Endothelial cell of umbilical vein (primary cell): Measurements from ENCODE around the gene PRMT9. TPM values are rescaled to one million over a fixed set of nuclear protein-coding genes. Genes with fewer than 3 reads are reported as not detected.

ENCODE experiments used
- BruUV-seq: library from RNA; stranded (reverse); fragments of 400-500 nt; replicated peaks from 2 replicates; lab custom pipeline; 2021; lab: Mats Ljungman, UMichigan
- CTCF ChIA-PET: fragments of 300-600, 350-600 bp; sonication (Branson Sonifier 250); formaldehyde crosslinking; loops from one replicate; lab custom pipeline; 2021; ENCODE audit warnings: antibody characterized with exemption, inconsistent platforms; lab: Charles Lee
- POLR2A ChIA-PET: fragments of 300-600, 350-600 bp; sonication (Branson Sonifier 250); formaldehyde crosslinking; loops from one replicate; lab custom pipeline; 2021; ENCODE audit warnings: antibody characterized with exemption, inconsistent platforms; lab: Charles Lee
- DNase-seq: peaks from one replicate; pipeline ENCODE4 v3.0.0-alpha.2; 2011; ENCODE audit warnings: low read depth, low spot score
- FAIRE-seq: peaks from 2 replicates; lab custom pipeline; 2011; peaks lifted over from hg19 to GRCh38; lab: Jason Lieb, UNC
- H2AFZ ChIP-seq: 2 replicates; pipeline ENCODE4 v1.6.0; 2012; ENCODE audit warnings: low read depth, low read length, control low read depth, inconsistent platforms
- H3K27ac ChIP-seq: 2 replicates; pipeline ENCODE4 v1.5.1; 2011; ENCODE audit warnings: low read depth, mild to moderate bottlenecking, control low read depth, low read length, moderate library complexity; ENCODE audit not compliant: insufficient read depth
- H3K27me3 ChIP-seq, 2 experiments: 2 replicates each; pipeline versions ENCODE4 v1.6.0 to v1.6.1; 2011; ENCODE audit warnings: low read length in 2 of 2, mixed read lengths in 1 of 2; ENCODE audit not compliant: control insufficient read depth in 2 of 2, insufficient read depth in 2 of 2
- H3K36me3 ChIP-seq, 2 experiments: 2 replicates in 1 of 2; 3 replicates in 1 of 2; pipeline ENCODE4 v1.5.1; 2011; ENCODE audit warnings: low read length in 2 of 2, mild to moderate bottlenecking in 1 of 2, moderate library complexity in 1 of 2; ENCODE audit not compliant: control insufficient read depth in 2 of 2, insufficient read depth in 2 of 2; ENCODE audit errors: extremely low read depth in 1 of 2
- H3K4me1 ChIP-seq: 3 replicates; pipeline ENCODE4 v1.5.1; 2011; ENCODE audit warnings: mild to moderate bottlenecking, low read length; ENCODE audit not compliant: control insufficient read depth, insufficient read depth; ENCODE audit errors: extremely low read depth
- H3K4me2 ChIP-seq: 2 replicates; pipeline ENCODE4 v1.6.1; 2011; ENCODE audit warnings: low read length, control low read depth, mixed read lengths; ENCODE audit not compliant: insufficient read depth
- H3K4me3 ChIP-seq, 3 experiments: fragments of 200-600 bp in 1 of 3; sonication (generic), shearing (Covaris generic) in 1 of 3; replicated peaks in 1 of 3; 2 replicates each; pipeline ENCODE4 v1.5.1; 2011 to 2016; ENCODE audit warnings: control low read depth in 3 of 3, low read length in 3 of 3, mild to moderate bottlenecking in 2 of 3, inconsistent platforms in 1 of 3, low read depth in 1 of 3, moderate library complexity in 1 of 3; ENCODE audit not compliant: insufficient read depth in 1 of 3
- H3K79me2 ChIP-seq: 2 replicates; pipeline ENCODE4 v1.6.0; 2012; ENCODE audit warnings: low read length, inconsistent platforms; ENCODE audit not compliant: control insufficient read depth, insufficient read depth
- H3K9ac ChIP-seq: replicated peaks from 2 replicates; pipeline ENCODE3; 2011; ENCODE audit warnings: low read length, control low read depth; ENCODE audit not compliant: insufficient read depth; ENCODE audit errors: extremely low read depth
- H3K9me1 ChIP-seq: replicated peaks from 3 replicates; pipeline ENCODE4 v1.6.0; 2011; ENCODE audit warnings: mild to moderate bottlenecking, low read length; ENCODE audit not compliant: control insufficient read depth, insufficient read depth; ENCODE audit errors: extremely low read depth
- H3K9me3 ChIP-seq: replicated peaks from 2 replicates; pipeline ENCODE4 v1.5.1; 2012; ENCODE audit warnings: low read length, inconsistent platforms; ENCODE audit not compliant: control insufficient read depth, insufficient read depth
- H4K20me1 ChIP-seq: replicated peaks from 2 replicates; pipeline ENCODE3; 2011; ENCODE audit warnings: mild to moderate bottlenecking, low read length; ENCODE audit not compliant: control insufficient read depth, insufficient read depth; ENCODE audit errors: extremely low read depth
- CTCF ChIP-seq, 2 donors: IDR thresholded peaks; 1 replicate in 1 of 2; 2 replicates in 1 of 2; pipeline ENCODE4 v1.5.1; 2011; ENCODE audit warnings: low read length in 2 of 2, mild to moderate bottlenecking in 2 of 2, moderate library complexity in 2 of 2, control low read depth in 1 of 2, inconsistent platforms in 1 of 2, low read depth in 1 of 2; ENCODE audit not compliant: insufficient read depth in 1 of 2; ENCODE audit errors: extremely low read depth in 1 of 2
- EZH2 ChIP-seq: IDR thresholded peaks from 2 replicates; pipeline ENCODE4 v1.6.1; 2012; ENCODE audit warnings: borderline replicate concordance, low read depth, mild to moderate bottlenecking, moderate library complexity, low read length, inconsistent platforms; ENCODE audit not compliant: severe bottlenecking
- FOS ChIP-seq: IDR thresholded peaks from 2 replicates; pipeline ENCODE4 v1.6.1; 2011; ENCODE audit warnings: mild to moderate bottlenecking, low read length, moderate library complexity, borderline replicate concordance; ENCODE audit not compliant: insufficient read depth
- GATA2 ChIP-seq: IDR thresholded peaks from 2 replicates; pipeline ENCODE4 v1.7.0; 2011; ENCODE audit warnings: low read depth, mild to moderate bottlenecking, moderate library complexity, mixed read lengths, low read length; ENCODE audit not compliant: insufficient read length, insufficient read depth
- JUN ChIP-seq: IDR thresholded peaks from 2 replicates; pipeline ENCODE4 v1.6.1; 2011; ENCODE audit warnings: borderline replicate concordance, low read depth; ENCODE audit not compliant: insufficient read length, insufficient read depth
- MAX ChIP-seq: IDR thresholded peaks from 2 replicates; pipeline ENCODE4 v1.6.1; 2011; ENCODE audit not compliant: insufficient read depth, insufficient read length
- MYC ChIP-seq: IDR thresholded peaks from one replicate; pipeline ENCODE4 v1.6.1; 2011; ENCODE audit warnings: mild to moderate bottlenecking, low read depth, low read length
- POLR2A ChIP-seq: IDR thresholded peaks from 2 replicates; pipeline ENCODE4 v1.6.1; 2012; ENCODE audit warnings: low read depth, mild to moderate bottlenecking, control low read depth, low read length
- POLR2AphosphoS5 ChIP-seq: IDR thresholded peaks from 2 replicates; pipeline ENCODE4 v1.6.1; 2012; ENCODE audit warnings: low read depth, mild to moderate bottlenecking, control low read depth, low read length, moderate library complexity; ENCODE audit not compliant: insufficient read depth
- dilution Hi-C: fragments of 300-500 bp; cut with MboI; formaldehyde crosslinking; loops from one replicate; pipeline ENCODE4 v1.15.0; 2019; ENCODE audit warnings: low sequenced_read_pairs; ENCODE audit not compliant: extremely low pct_ligation_motif_present
- intact Hi-C: fragments of 100-400 bp; cut with micrococcal nuclease; formaldehyde crosslinking; loops from one replicate; pipeline ENCODE4 v1.10.0; 2022
- polyA plus RNA-seq, 4 experiments: library from polyadenylated mRNA; depleted of rRNA in 3 of 4; stranded (reverse) in 3 of 4; unstranded in 1 of 4; fragments of >200 nt; gene quantifications; 2 replicates each; pipeline versions ENCODE4 v1.2.1 to v1.2.3, GENCODE V29; 2011 to 2012; ENCODE audit warnings: missing spikeins in 1 of 4
- total RNA-seq: library from RNA; stranded (reverse); gene quantifications from 2 replicates; pipeline ENCODE4 v1.2.3, GENCODE V29; 2021

PRMT9 gene
- total and polyA plus RNA-seq, 2 donors (not counting 3 experiments of a cell fraction or from before 2014, with no cell fraction given) = 3.2 to 9.0 TPM

- CTCF ChIA-PET = interaction anchor here (0.7 to 2.3 kb wide), 2 partner anchors 211 kb away, joined by 4 to 8 read pairs; no protein-coding TSS in a partner anchor
- intact Hi-C loops = no loop called here
- no peak overlapping the region for H3K27ac ChIP-seq
- peaks cover 0 to 2% of the 10 kb centered on the region in 2 experiments for H3K36me3 ChIP-seq
- TF ChIP-seq MYC (no peak), CTCF (IDR thresholded peaks at IDR 0.05; ENCODE audit: extremely low read depth in 1 of 2, insufficient read depth in 1 of 2, low read depth in 1 of 2, low read length in 2 of 2) (no peak), EZH2 (no peak), POLR2AphosphoS5 (no peak), MAX (no peak), POLR2A (no peak), FOS (no peak), GATA2 (no peak), JUN (no peak)
- no peak for DNase-seq
- no peak overlapping the region for H3K4me2 ChIP-seq
- no peak for FAIRE-seq
- no peak overlapping the region for H2AFZ ChIP-seq
- POLR2A ChIA-PET = no interaction called here
- H3K27me3 ChIP-seq = no peaks in the 10 kb centered on the region
- no peaks in the 10 kb centered on the region for H3K9me3 ChIP-seq
- H3K9ac ChIP-seq = no peak overlapping the region
- H3K9me1 ChIP-seq = no peaks in the 10 kb centered on the region
- H3K4me3 ChIP-seq = no peak overlapping the region
- dilution Hi-C loops = no loop called here
- H3K79me2 ChIP-seq = no peaks in the 10 kb centered on the region
- no peaks in the 10 kb centered on the region for H4K20me1 ChIP-seq
- no peaks in the 10 kb centered on the region for H3K4me1 ChIP-seq
- no TSS peak for BruUV-seq
These were observed 28.3 kb downstream of the PRMT9 start for GRCh38 chr4:147655639-147656038.
